Trophoblast cell (in vitro differentiated cells and primary cell): ENCODE data around the gene SP110.
A peak's percentile ranks its signal among the peaks of the same experiment; 100 is the strongest.
"Not testable (repeated sequence)": the region's sequence is repeated elsewhere in the genome, so short reads cannot be mapped to it uniquely, and the experiment has no call there.

Experiments
- DNase-seq, 2 donors: peaks; one replicate each; pipeline ENCODE4 v3.0.0-alpha.2; 2016
- H2AFZ ChIP-seq: 2 replicates; pipeline ENCODE4 v1.6.1; 2013; ENCODE audit warnings: low read length, moderate library complexity, mild to moderate bottlenecking; ENCODE audit not compliant: insufficient read depth, poor library complexity
- H2AK5ac ChIP-seq: 2 replicates; pipeline ENCODE4 v1.6.1; 2013; ENCODE audit warnings: mild to moderate bottlenecking, low read length
- H2BK120ac ChIP-seq: 2 replicates; pipeline ENCODE4 v1.6.1; 2013; ENCODE audit warnings: low read length, mild to moderate bottlenecking, moderate library complexity; ENCODE audit not compliant: insufficient read depth, poor library complexity
- H2BK12ac ChIP-seq: 2 replicates; pipeline ENCODE4 v1.6.1; 2013; ENCODE audit warnings: mild to moderate bottlenecking, low read length, moderate library complexity
- H2BK5ac ChIP-seq: 2 replicates; pipeline ENCODE4 v1.6.1; 2013; ENCODE audit warnings: low read length, low read depth, moderate library complexity, mild to moderate bottlenecking; ENCODE audit not compliant: poor library complexity
- H3K14ac ChIP-seq: 2 replicates; pipeline ENCODE4 v1.6.1; 2013; ENCODE audit warnings: mild to moderate bottlenecking, low read length
- H3K18ac ChIP-seq: 2 replicates; pipeline ENCODE4 v1.6.1; 2013; ENCODE audit warnings: mild to moderate bottlenecking, low read length
- H3K23ac ChIP-seq: 2 replicates; pipeline ENCODE4 v1.6.1; 2013; ENCODE audit warnings: low read length
- H3K27ac ChIP-seq: 2 replicates; pipeline ENCODE4 v1.5.1; 2013; ENCODE audit warnings: low read depth, mild to moderate bottlenecking, inconsistent platforms, low read length, moderate library complexity
- H3K27me3 ChIP-seq: 2 replicates; pipeline ENCODE4 v1.6.1; 2013; ENCODE audit warnings: inconsistent platforms, mild to moderate bottlenecking, low read length, moderate library complexity; ENCODE audit not compliant: insufficient read depth
- H3K36me3 ChIP-seq, 2 experiments: 1 replicate in 1 of 2; 2 replicates in 1 of 2; pipeline ENCODE4 v1.6.1; 2013; ENCODE audit warnings: low read length in 2 of 2, mild to moderate bottlenecking in 2 of 2, moderate library complexity in 1 of 2; ENCODE audit not compliant: insufficient read depth in 2 of 2, control insufficient read depth in 1 of 2
- H3K4ac ChIP-seq: 2 replicates; pipeline ENCODE4 v1.6.1; 2013; ENCODE audit warnings: low read depth, mild to moderate bottlenecking, low read length, moderate library complexity
- H3K4me1 ChIP-seq, 2 experiments: 1 replicate in 1 of 2; 2 replicates in 1 of 2; pipeline ENCODE4 v1.6.1; 2013; ENCODE audit warnings: low read length in 2 of 2, mild to moderate bottlenecking in 2 of 2, moderate library complexity in 1 of 2; ENCODE audit not compliant: insufficient read depth in 2 of 2, control insufficient read depth in 1 of 2
- H3K4me2 ChIP-seq: 2 replicates; pipeline ENCODE4 v1.6.1; 2013; ENCODE audit warnings: inconsistent platforms, mild to moderate bottlenecking, low read length, moderate library complexity
- H3K4me3 ChIP-seq: 2 replicates; pipeline ENCODE4 v1.5.1; 2013; ENCODE audit warnings: mild to moderate bottlenecking, low read depth, low read length, inconsistent platforms
- H3K79me1 ChIP-seq: one replicate; pipeline ENCODE4 v1.6.1; 2013; ENCODE audit warnings: low read length
- H3K79me2 ChIP-seq: 2 replicates; pipeline ENCODE4 v1.6.1; 2013; ENCODE audit warnings: low read length, mild to moderate bottlenecking; ENCODE audit not compliant: control insufficient read depth, insufficient read depth, poor library complexity
- H3K9ac ChIP-seq: 2 replicates; pipeline ENCODE4 v1.6.1; 2013; ENCODE audit warnings: mild to moderate bottlenecking, low read length
- H3K9me3 ChIP-seq: 2 replicates; pipeline ENCODE4 v1.6.1; 2013; ENCODE audit warnings: low read depth, mild to moderate bottlenecking, control low read depth, inconsistent platforms, low read length; ENCODE audit not compliant: insufficient read depth
- H4K12ac ChIP-seq: 2 replicates; pipeline ENCODE4 v1.6.1; 2013; ENCODE audit warnings: low read depth, mild to moderate bottlenecking, low read length, moderate library complexity
- H4K8ac ChIP-seq: 2 replicates; pipeline ENCODE4 v1.6.1; 2013; ENCODE audit warnings: low read depth, mild to moderate bottlenecking, low read length, moderate library complexity
- H4K91ac ChIP-seq: one replicate; pipeline ENCODE4 v1.6.1; 2013; ENCODE audit warnings: low read depth, mild to moderate bottlenecking, low read length, moderate library complexity
- WGBS: extraction: QIAGEN DNeasy Blood & Tissue Kit; methylation state at CpG from one replicate; pipeline ENCODE4 v1.1.7; 2013; ENCODE audit warnings: missing lambda C conversion rate; ENCODE audit not compliant: insufficient read length, insufficient coverage; ENCODE audit errors: extremely low coverage; 5-methylcytosine and 5-hydroxymethylcytosine counted together

Gene SP110

DNA sequence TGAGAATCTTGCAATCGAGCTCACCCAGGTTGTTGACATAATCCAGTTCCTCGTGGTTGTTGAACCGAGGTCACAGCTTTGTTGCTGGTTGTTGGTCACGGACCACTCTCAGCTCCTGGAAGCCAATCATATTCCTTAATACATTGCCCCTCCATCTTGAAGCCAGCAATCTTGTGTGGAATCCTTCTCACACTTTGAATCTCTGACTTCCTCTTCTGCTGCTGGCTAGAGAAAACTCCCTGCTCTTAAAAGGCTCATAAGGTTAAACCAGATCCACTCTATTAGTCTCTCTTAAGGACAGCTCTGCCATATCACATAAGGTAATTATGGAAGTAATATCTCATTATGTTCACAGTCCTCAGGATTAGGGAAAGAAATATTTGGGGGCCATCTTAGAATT is 46.9 kb upstream of the SP110 start:
- Histone ChIP-seq H3K9ac (no peak overlapping the region), H2BK120ac (no peak overlapping the region), H2BK5ac (no peak overlapping the region)

DNA sequence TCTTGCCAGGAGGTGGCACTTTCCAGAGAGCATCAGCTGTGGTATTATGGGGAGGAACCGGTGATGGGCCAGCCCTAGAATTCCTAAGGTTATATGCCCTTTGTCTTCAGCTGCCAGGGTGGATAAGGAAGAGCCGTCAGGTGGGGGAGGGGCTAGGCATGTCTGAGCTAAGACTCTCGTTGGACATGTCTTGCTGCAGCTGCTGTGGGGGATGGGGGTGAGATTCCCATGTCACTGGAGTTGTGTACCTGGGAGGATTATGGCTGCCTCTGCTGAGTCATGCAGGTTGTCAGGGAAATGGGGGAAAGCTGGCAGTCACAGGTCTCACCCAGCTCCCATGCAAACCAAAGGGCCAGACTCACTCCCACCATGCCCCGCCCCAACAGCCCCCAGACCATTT is 45.2 kb upstream of the SP110 start:
- H3K4ac ChIP-seq, H3K14ac ChIP-seq, H3K27ac ChIP-seq, H2AK5ac ChIP-seq, H3K36me3 ChIP-seq, H2BK12ac ChIP-seq, H2AFZ ChIP-seq, H3K18ac ChIP-seq, DNase-seq, H3K4me2 ChIP-seq, H3K79me1 ChIP-seq, H2BK5ac ChIP-seq, H3K9me3 ChIP-seq, H4K8ac ChIP-seq, H3K9ac ChIP-seq, H3K79me2 ChIP-seq, H3K23ac ChIP-seq, H3K27me3 ChIP-seq, H3K4me3 ChIP-seq: not testable (repeated sequence)
- Histone ChIP-seq H4K91ac (peak overlapping the region; percentile 50), H4K12ac (peak overlapping the region; percentile 73), H2BK120ac (peak overlapping the region; percentile 63), H3K4me1 (peaks cover 6 to 10% of the 10 kb centered on the region in 2 experiments)
- WGBS = no CpG with 5 or more reads among the region's 4 CpGs

More for the DNA sequence above, 46.9 kb upstream of the SP110 start:
- DNase-seq = no peak
- Histone ChIP-seq H3K4ac (no peak overlapping the region), H3K27ac (no peak overlapping the region), H3K79me1 (no peaks in the 10 kb centered on the region), H2BK12ac (no peak overlapping the region), H2AFZ (no peak overlapping the region), H2AK5ac (no peak overlapping the region), H3K27me3 (no peaks in the 10 kb centered on the region), H3K14ac (no peak overlapping the region), H4K12ac (no peak overlapping the region), H3K36me3 (no peaks in the 10 kb centered on the region), H4K91ac (no peak overlapping the region), H3K9me3 (no peaks in the 10 kb centered on the region), H3K4me3 (no peak overlapping the region), H3K79me2 (no peaks in the 10 kb centered on the region), H3K4me1 (peaks cover 6 to 10% of the 10 kb centered on the region in 2 experiments), H4K8ac (no peak overlapping the region), H3K23ac (no peak overlapping the region), H3K4me2 (no peak overlapping the region), H3K18ac (no peak overlapping the region)
- no CpG with 5 or more reads among the region's 4 CpGs for WGBS

GRCh38 chr2:230262246-230262645 is 42.5 kb upstream of the SP110 start:
- no peak overlapping the region for H3K4ac ChIP-seq
- no CpG with 5 or more reads among the region's 5 CpGs for WGBS
- no peak overlapping the region for H3K23ac ChIP-seq
- H3K27ac ChIP-seq = no peak overlapping the region
- H3K27me3 ChIP-seq = no peaks in the 10 kb centered on the region
- no peaks in the 10 kb centered on the region for H3K36me3 ChIP-seq
- H2AFZ ChIP-seq = no peak overlapping the region
- no peak overlapping the region for H4K8ac ChIP-seq
- H3K79me2 ChIP-seq = no peaks in the 10 kb centered on the region
- H3K4me3 ChIP-seq = no peak overlapping the region
- peaks cover 6 to 10% of the 10 kb centered on the region in 2 experiments for H3K4me1 ChIP-seq
- no peak overlapping the region for H3K4me2 ChIP-seq
- no peak overlapping the region for H2AK5ac ChIP-seq
- no peak overlapping the region for H2BK12ac ChIP-seq
- H3K18ac ChIP-seq = no peak overlapping the region
- no peak for DNase-seq
- no peak overlapping the region for H4K12ac ChIP-seq
- no peak overlapping the region for H2BK120ac ChIP-seq
- no peak overlapping the region for H2BK5ac ChIP-seq
- H4K91ac ChIP-seq = no peak overlapping the region
- H3K9ac ChIP-seq = no peak overlapping the region
- H3K14ac ChIP-seq = no peak overlapping the region
- no peaks in the 10 kb centered on the region for H3K9me3 ChIP-seq
- no peaks in the 10 kb centered on the region for H3K79me1 ChIP-seq

DNA sequence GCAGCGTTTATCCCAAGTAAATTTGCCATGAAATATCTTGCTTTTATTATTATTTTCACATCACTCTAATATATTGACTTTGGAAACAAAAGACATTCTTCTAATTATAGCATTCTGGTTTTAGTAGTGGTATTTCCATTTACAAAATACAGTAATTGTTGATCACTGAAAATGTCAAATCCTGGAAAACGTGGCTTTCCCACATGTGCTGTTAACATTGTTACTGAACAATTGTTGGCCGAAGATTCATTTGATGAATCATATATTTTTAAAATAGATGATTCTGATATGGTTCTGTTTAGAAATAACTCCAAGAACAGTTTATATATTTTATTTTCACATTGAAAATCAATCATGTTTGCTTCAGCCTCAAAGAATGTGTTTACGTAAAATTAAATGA is 38.7 kb upstream of the SP110 start:
- Histone ChIP-seq H3K4me3 (no peak overlapping the region), H3K4ac (no peak overlapping the region), H3K36me3 (no peaks in the 10 kb centered on the region), H2AFZ (no peak overlapping the region), H4K12ac (no peak overlapping the region), H2BK5ac (no peak overlapping the region), H3K4me1 (no peaks in the 10 kb centered on the region), H4K91ac (no peak overlapping the region), H3K9me3 (no peaks in the 10 kb centered on the region), H2BK12ac (no peak overlapping the region), H3K27me3 (no peaks in the 10 kb centered on the region), H2BK120ac (no peak overlapping the region), H3K79me1 (no peaks in the 10 kb centered on the region), H2AK5ac (no peak overlapping the region), H4K8ac (no peak overlapping the region), H3K14ac (no peak overlapping the region), H3K9ac (no peak overlapping the region), H3K79me2 (no peaks in the 10 kb centered on the region), H3K27ac (no peak overlapping the region), H3K18ac (no peak overlapping the region), H3K23ac (no peak overlapping the region), H3K4me2 (no peak overlapping the region)
- no peak for DNase-seq
- no CpG with 5 or more reads among the region's 4 CpGs for WGBS
